HEK293 (cell line): ENCODE data around the gene AFG3L2.

ENCODE experiments used
- GLIS2 ChIP-seq: fragments of 450-650 bp; formaldehyde crosslinking; IDR thresholded peaks from 2 replicates; pipeline ENCODE4 v1.5.1; 2016; ENCODE audit warnings: missing biosample characterization, missing genetic modification characterization
- KLF1 ChIP-seq: fragments of 450-650 bp; formaldehyde crosslinking; IDR thresholded peaks from 2 replicates; pipeline ENCODE4 v1.5.1; 2016; ENCODE audit warnings: missing biosample characterization, missing genetic modification characterization
- KLF10 ChIP-seq: fragments of 450-650 bp; IDR thresholded peaks from 2 replicates; pipeline ENCODE4 v1.5.1; 2018; ENCODE audit warnings: missing biosample characterization, mild to moderate bottlenecking, missing genetic modification characterization
- MZF1 ChIP-seq: fragments of 450-650 bp; formaldehyde crosslinking; IDR thresholded peaks from 2 replicates; pipeline ENCODE4 v1.5.1; 2017; ENCODE audit warnings: missing biosample characterization, missing genetic modification characterization, borderline replicate concordance
- OVOL3 ChIP-seq: fragments of 450-650 bp; formaldehyde crosslinking; IDR thresholded peaks from 2 replicates; pipeline ENCODE4 v1.5.1; 2016; ENCODE audit warnings: missing biosample characterization, missing genetic modification characterization
- RBAK ChIP-seq: fragments of 450-650 bp; formaldehyde crosslinking; IDR thresholded peaks from 2 replicates; pipeline ENCODE4 v1.5.1; 2016; ENCODE audit warnings: missing biosample characterization, missing genetic modification characterization
- REPIN1 ChIP-seq: fragments of 450-650 bp; formaldehyde crosslinking; IDR thresholded peaks from 2 replicates; pipeline ENCODE4 v1.5.1; 2017; ENCODE audit warnings: missing biosample characterization, missing genetic modification characterization, low read depth
- SP2 ChIP-seq: fragments of 450-650 bp; formaldehyde crosslinking; IDR thresholded peaks from 2 replicates; pipeline ENCODE4 v1.5.1; 2016; ENCODE audit warnings: missing biosample characterization, missing genetic modification characterization
- ZBTB21 ChIP-seq: fragments of 450-650 bp; formaldehyde crosslinking; IDR thresholded peaks from 2 replicates; pipeline ENCODE4 v1.5.1; 2017; ENCODE audit warnings: missing biosample characterization, missing genetic modification characterization
- ZFP37 ChIP-seq: fragments of 450-650 bp; formaldehyde crosslinking; IDR thresholded peaks from 2 replicates; pipeline ENCODE4 v1.5.1; 2016; ENCODE audit warnings: missing biosample characterization, missing genetic modification characterization
- ZNF112 ChIP-seq: fragments of 450-650 bp; formaldehyde crosslinking; IDR thresholded peaks from 2 replicates; pipeline ENCODE4 v1.5.0; 2017; ENCODE audit warnings: missing biosample characterization, missing genetic modification characterization
- ZNF132 ChIP-seq: fragments of 450-650 bp; formaldehyde crosslinking; IDR thresholded peaks from 2 replicates; pipeline ENCODE4 v1.5.1; 2017; ENCODE audit warnings: missing biosample characterization, missing genetic modification characterization, borderline replicate concordance
- ZNF140 ChIP-seq: fragments of 450-650 bp; formaldehyde crosslinking; IDR thresholded peaks from 2 replicates; pipeline ENCODE4 v1.5.1; 2016; ENCODE audit warnings: missing biosample characterization, missing genetic modification characterization
- ZNF19 ChIP-seq: fragments of 450-650 bp; formaldehyde crosslinking; IDR thresholded peaks from 2 replicates; pipeline ENCODE4; 2016; ENCODE audit warnings: missing biosample characterization, missing genetic modification characterization, low read depth
- ZNF335 ChIP-seq: fragments of 450-650 bp; formaldehyde crosslinking; conservative IDR thresholded peaks from 2 replicates; pipeline ENCODE4 v1.5.1; 2016; ENCODE audit warnings: missing biosample characterization, missing genetic modification characterization
- ZNF350 ChIP-seq: fragments of 450-650 bp; formaldehyde crosslinking; IDR thresholded peaks from 2 replicates; pipeline ENCODE4 v1.5.0; 2017; ENCODE audit warnings: missing biosample characterization, mild to moderate bottlenecking, missing genetic modification characterization
- ZNF48 ChIP-seq: fragments of 450-650 bp; formaldehyde crosslinking; IDR thresholded peaks from 2 replicates; pipeline ENCODE4 v1.5.1; 2016; ENCODE audit warnings: missing biosample characterization, missing genetic modification characterization
- ZNF514 ChIP-seq: fragments of 450-650 bp; formaldehyde crosslinking; IDR thresholded peaks from 2 replicates; pipeline ENCODE4 v1.5.1; 2016; ENCODE audit warnings: missing biosample characterization, missing genetic modification characterization
- ZNF530 ChIP-seq: fragments of 450-650 bp; formaldehyde crosslinking; IDR thresholded peaks from 2 replicates; pipeline ENCODE4 v1.5.1; 2016; ENCODE audit warnings: low read depth, missing biosample characterization, missing genetic modification characterization
- ZNF544 ChIP-seq: fragments of 450-650 bp; formaldehyde crosslinking; IDR thresholded peaks from 2 replicates; pipeline ENCODE4 v1.5.0; 2017; ENCODE audit warnings: missing biosample characterization, missing genetic modification characterization
- ZNF596 ChIP-seq: fragments of 450-650 bp; IDR thresholded peaks from 2 replicates; pipeline ENCODE4 v1.5.0; 2018; ENCODE audit warnings: missing biosample characterization, mild to moderate bottlenecking, missing genetic modification characterization, moderate library complexity
- ZNF624 ChIP-seq: fragments of 450-650 bp; formaldehyde crosslinking; IDR thresholded peaks from 2 replicates; pipeline ENCODE4 v1.5.1; 2017; ENCODE audit warnings: missing biosample characterization, missing genetic modification characterization
- ZNF664 ChIP-seq: fragments of 450-650 bp; formaldehyde crosslinking; IDR thresholded peaks from 2 replicates; pipeline ENCODE4 v1.5.1; 2016; ENCODE audit warnings: missing biosample characterization, missing genetic modification characterization
- ZNF791 ChIP-seq: fragments of 450-650 bp; formaldehyde crosslinking; IDR thresholded peaks from 2 replicates; pipeline ENCODE4 v1.5.1; 2016; ENCODE audit warnings: missing biosample characterization, missing genetic modification characterization
- ZNF792 ChIP-seq: fragments of 450-650 bp; formaldehyde crosslinking; IDR thresholded peaks from 2 replicates; pipeline ENCODE4 v1.5.1; 2016; ENCODE audit warnings: missing biosample characterization, missing genetic modification characterization
- ZNF843 ChIP-seq: fragments of 450-650 bp; formaldehyde crosslinking; IDR thresholded peaks from 2 replicates; pipeline ENCODE4 v1.5.1; 2016; ENCODE audit warnings: missing biosample characterization, missing genetic modification characterization
- TF ChIP-seq, protein P1 (sequence below): fragments of 450-650 bp; IDR thresholded peaks from 2 replicates; pipeline ENCODE4 v1.5.1; 2018; ENCODE audit warnings: missing biosample characterization, mild to moderate bottlenecking, missing genetic modification characterization
- TF ChIP-seq, protein P2 (sequence below): fragments of 450-650 bp; formaldehyde crosslinking; IDR thresholded peaks from 2 replicates; pipeline ENCODE4 v1.5.1; 2016; ENCODE audit warnings: missing biosample characterization, missing genetic modification characterization, borderline replicate concordance
- TF ChIP-seq, protein P3 (sequence below): fragments of 450-650 bp; formaldehyde crosslinking; IDR thresholded peaks from 2 replicates; pipeline ENCODE4 v1.5.0; 2017; ENCODE audit warnings: missing biosample characterization, missing genetic modification characterization, borderline replicate concordance
- TF ChIP-seq, protein P4 (sequence below): fragments of 450-650 bp; formaldehyde crosslinking; IDR thresholded peaks from 2 replicates; pipeline ENCODE4 v1.5.1; 2016; ENCODE audit warnings: missing biosample characterization, missing genetic modification characterization, borderline replicate concordance

The AFG3L2 gene

DNA sequence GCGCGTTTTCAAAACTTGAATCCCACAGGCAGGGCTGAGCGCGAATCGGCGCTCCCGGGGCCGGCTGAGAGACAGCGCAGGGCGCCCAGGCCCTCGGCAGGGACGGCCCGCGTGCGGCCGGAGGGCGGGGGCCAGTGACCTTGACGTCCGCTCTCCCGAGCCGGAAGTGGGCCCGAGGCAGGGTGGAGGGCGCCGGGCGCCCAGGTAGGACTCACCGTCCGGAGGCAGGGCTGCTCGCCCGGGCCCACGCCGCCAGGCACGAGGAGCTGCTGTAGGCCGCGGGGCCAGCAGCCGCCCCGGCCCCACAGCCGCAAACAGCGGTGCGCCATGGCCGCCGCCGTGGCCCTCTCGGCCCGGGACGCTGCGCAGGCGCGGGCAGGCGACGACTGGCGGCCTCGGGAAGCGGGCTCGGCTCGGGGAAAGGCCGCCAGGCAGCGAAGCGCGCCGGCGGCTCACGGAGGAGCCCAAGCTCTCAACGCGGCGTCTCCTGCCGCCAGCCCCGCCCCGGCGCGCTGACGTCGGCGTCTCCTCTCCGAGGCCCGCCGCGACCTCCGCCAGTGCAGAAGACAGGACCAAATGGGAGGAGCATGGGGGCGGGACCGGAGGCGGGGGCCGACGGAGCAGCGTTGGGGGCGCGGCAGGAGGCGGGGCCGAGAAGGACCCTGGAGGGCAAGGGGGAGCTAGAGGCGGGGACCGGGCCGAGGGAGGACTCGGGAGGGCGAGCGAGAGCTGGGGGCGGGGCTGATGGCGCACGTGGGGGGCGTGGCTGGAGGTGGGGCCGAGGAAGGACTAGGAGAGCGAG, at the start of gene AFG3L2 (continued):
- TF ChIP-seq ZNF335 (tag by site-specific recombination): no peak
- no peak for TF ChIP-seq OVOL3
- no peak for TF ChIP-seq ZNF664 (tag by site-specific recombination)
- TF ChIP-seq, protein P1, sequence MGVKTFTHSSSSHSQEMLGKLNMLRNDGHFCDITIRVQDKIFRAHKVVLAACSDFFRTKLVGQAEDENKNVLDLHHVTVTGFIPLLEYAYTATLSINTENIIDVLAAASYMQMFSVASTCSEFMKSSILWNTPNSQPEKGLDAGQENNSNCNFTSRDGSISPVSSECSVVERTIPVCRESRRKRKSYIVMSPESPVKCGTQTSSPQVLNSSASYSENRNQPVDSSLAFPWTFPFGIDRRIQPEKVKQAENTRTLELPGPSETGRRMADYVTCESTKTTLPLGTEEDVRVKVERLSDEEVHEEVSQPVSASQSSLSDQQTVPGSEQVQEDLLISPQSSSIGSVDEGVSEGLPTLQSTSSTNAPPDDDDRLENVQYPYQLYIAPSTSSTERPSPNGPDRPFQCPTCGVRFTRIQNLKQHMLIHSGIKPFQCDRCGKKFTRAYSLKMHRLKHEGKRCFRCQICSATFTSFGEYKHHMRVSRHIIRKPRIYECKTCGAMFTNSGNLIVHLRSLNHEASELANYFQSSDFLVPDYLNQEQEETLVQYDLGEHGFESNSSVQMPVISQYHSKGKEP: no peak
- no peak for TF ChIP-seq ZNF140
- no peak for TF ChIP-seq ZNF791 (tag by site-specific recombination)
- TF ChIP-seq SP2 (tag by site-specific recombination): peak; percentile 94
- TF ChIP-seq ZNF596 (tag by site-specific recombination): 0 out of 2 replicates have a peak, but pooled peaks have one; percentile 15
- no peak for TF ChIP-seq ZNF544
- no peak for TF ChIP-seq ZBTB21 (tag by site-specific recombination)
- TF ChIP-seq ZNF112 (tag by site-specific recombination): no peak
- no peak for TF ChIP-seq REPIN1
- TF ChIP-seq ZNF514 (tag by site-specific recombination): no peak
- no peak for TF ChIP-seq ZNF530 (tag by site-specific recombination)
- TF ChIP-seq ZNF132: no peak
- TF ChIP-seq, protein P2, sequence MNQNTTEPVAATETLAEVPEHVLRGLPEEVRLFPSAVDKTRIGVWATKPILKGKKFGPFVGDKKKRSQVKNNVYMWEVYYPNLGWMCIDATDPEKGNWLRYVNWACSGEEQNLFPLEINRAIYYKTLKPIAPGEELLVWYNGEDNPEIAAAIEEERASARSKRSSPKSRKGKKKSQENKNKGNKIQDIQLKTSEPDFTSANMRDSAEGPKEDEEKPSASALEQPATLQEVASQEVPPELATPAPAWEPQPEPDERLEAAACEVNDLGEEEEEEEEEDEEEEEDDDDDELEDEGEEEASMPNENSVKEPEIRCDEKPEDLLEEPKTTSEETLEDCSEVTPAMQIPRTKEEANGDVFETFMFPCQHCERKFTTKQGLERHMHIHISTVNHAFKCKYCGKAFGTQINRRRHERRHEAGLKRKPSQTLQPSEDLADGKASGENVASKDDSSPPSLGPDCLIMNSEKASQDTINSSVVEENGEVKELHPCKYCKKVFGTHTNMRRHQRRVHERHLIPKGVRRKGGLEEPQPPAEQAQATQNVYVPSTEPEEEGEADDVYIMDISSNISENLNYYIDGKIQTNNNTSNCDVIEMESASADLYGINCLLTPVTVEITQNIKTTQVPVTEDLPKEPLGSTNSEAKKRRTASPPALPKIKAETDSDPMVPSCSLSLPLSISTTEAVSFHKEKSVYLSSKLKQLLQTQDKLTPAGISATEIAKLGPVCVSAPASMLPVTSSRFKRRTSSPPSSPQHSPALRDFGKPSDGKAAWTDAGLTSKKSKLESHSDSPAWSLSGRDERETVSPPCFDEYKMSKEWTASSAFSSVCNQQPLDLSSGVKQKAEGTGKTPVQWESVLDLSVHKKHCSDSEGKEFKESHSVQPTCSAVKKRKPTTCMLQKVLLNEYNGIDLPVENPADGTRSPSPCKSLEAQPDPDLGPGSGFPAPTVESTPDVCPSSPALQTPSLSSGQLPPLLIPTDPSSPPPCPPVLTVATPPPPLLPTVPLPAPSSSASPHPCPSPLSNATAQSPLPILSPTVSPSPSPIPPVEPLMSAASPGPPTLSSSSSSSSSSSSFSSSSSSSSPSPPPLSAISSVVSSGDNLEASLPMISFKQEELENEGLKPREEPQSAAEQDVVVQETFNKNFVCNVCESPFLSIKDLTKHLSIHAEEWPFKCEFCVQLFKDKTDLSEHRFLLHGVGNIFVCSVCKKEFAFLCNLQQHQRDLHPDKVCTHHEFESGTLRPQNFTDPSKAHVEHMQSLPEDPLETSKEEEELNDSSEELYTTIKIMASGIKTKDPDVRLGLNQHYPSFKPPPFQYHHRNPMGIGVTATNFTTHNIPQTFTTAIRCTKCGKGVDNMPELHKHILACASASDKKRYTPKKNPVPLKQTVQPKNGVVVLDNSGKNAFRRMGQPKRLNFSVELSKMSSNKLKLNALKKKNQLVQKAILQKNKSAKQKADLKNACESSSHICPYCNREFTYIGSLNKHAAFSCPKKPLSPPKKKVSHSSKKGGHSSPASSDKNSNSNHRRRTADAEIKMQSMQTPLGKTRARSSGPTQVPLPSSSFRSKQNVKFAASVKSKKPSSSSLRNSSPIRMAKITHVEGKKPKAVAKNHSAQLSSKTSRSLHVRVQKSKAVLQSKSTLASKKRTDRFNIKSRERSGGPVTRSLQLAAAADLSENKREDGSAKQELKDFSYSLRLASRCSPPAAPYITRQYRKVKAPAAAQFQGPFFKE (tag by site-specific recombination): no peak
- TF ChIP-seq RBAK (tag by site-specific recombination): no peak
- no peak for TF ChIP-seq ZNF843 (tag by site-specific recombination)
- no peak for TF ChIP-seq ZNF48
- no peak for TF ChIP-seq MZF1 (tag by site-specific recombination)
- TF ChIP-seq GLIS2 (tag by site-specific recombination): peak; percentile 99
- peak; percentile 99 for TF ChIP-seq KLF10 (tag by site-specific recombination)
- TF ChIP-seq, protein P3, sequence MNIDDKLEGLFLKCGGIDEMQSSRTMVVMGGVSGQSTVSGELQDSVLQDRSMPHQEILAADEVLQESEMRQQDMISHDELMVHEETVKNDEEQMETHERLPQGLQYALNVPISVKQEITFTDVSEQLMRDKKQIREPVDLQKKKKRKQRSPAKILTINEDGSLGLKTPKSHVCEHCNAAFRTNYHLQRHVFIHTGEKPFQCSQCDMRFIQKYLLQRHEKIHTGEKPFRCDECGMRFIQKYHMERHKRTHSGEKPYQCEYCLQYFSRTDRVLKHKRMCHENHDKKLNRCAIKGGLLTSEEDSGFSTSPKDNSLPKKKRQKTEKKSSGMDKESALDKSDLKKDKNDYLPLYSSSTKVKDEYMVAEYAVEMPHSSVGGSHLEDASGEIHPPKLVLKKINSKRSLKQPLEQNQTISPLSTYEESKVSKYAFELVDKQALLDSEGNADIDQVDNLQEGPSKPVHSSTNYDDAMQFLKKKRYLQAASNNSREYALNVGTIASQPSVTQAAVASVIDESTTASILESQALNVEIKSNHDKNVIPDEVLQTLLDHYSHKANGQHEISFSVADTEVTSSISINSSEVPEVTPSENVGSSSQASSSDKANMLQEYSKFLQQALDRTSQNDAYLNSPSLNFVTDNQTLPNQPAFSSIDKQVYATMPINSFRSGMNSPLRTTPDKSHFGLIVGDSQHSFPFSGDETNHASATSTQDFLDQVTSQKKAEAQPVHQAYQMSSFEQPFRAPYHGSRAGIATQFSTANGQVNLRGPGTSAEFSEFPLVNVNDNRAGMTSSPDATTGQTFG (tag by site-specific recombination): no peak
- TF ChIP-seq ZNF19: no peak
- TF ChIP-seq ZNF624 (tag by site-specific recombination): no peak
- TF ChIP-seq ZNF350 (tag by site-specific recombination): no peak
- TF ChIP-seq, protein P4, sequence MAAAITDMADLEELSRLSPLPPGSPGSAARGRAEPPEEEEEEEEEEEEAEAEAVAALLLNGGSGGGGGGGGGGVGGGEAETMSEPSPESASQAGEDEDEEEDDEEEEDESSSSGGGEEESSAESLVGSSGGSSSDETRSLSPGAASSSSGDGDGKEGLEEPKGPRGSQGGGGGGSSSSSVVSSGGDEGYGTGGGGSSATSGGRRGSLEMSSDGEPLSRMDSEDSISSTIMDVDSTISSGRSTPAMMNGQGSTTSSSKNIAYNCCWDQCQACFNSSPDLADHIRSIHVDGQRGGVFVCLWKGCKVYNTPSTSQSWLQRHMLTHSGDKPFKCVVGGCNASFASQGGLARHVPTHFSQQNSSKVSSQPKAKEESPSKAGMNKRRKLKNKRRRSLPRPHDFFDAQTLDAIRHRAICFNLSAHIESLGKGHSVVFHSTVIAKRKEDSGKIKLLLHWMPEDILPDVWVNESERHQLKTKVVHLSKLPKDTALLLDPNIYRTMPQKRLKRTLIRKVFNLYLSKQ (tag by site-specific recombination): no peak
- no peak for TF ChIP-seq ZFP37
- no peak for TF ChIP-seq ZNF792
- peak; percentile 82; the same call in 1 of the 2 replicates for TF ChIP-seq KLF1
